Thyroid gland (tissue), 4 donors: ENCODE data around the gene CBS.
A peak's percentile ranks its signal among the peaks of the same experiment; 100 is the strongest.

Experiments
- CTCF ChIP-seq, 6 experiments: fragments of 200-600 bp in 3 of 6; fragments of 450-650 bp in 3 of 6; sonication (generic) in 3 of 6; IDR thresholded peaks; one replicate each; pipeline ENCODE4 v1.5.1; 2016 to 2019; ENCODE audit warnings: antibody characterized with exemption in 6 of 6, mild to moderate bottlenecking in 2 of 6, inconsistent platforms in 1 of 6, moderate library complexity in 1 of 6
- POLR2A ChIP-seq, 2 donors: fragments of 450-650 bp; IDR thresholded peaks; one replicate each; pipeline ENCODE4 v1.6.1; 2017; ENCODE audit warnings: antibody characterized with exemption in 2 of 2, mild to moderate bottlenecking in 2 of 2, moderate library complexity in 1 of 2

- TF ChIP-seq CTCF (IDR thresholded peaks at IDR 0.05), result no peak
- TF ChIP-seq POLR2A (IDR thresholded peaks at IDR 0.05), result peak in 1 of 2 donors; percentile 50
Measured at GRCh38 chr21:43031121-43031619, 44.5 kb downstream of the CBS start.
